ENCODE measurements around the gene ART5. TPM values are rescaled to one million over a fixed set of nuclear protein-coding genes. Genes with fewer than 3 reads are reported as not detected.

The ART5 gene, protein sequence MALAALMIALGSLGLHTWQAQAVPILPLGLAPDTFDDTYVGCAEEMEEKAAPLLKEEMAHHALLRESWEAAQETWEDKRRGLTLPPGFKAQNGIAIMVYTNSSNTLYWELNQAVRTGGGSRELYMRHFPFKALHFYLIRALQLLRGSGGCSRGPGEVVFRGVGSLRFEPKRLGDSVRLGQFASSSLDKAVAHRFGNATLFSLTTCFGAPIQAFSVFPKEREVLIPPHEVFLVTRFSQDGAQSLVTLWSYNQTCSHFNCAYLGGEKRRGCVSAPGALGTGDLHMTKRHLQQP
- total RNA-seq (2022; extraction: Qiagen RNA extraction; ENCODE audit: low read depth): 0.23 to 0.57 TPM (median 0.34 TPM) in 4 of 5 replicates, not detected in the other

GRCh38 chr11:3641701-3642070 lies at the start of gene ART5:
ART5 (minus strand) TSS chr11:3641992; CDS start chr11:3641862, 130 bp downstream.

GRCh38 chr11:3671334-3672254 lies 29.8 kb upstream of the ART5 start, which contains the start of gene CHRNA10:
CHRNA10 (minus strand) TSS chr11:3671384; CDS start chr11:3671312, 72 bp downstream.

DNA sequence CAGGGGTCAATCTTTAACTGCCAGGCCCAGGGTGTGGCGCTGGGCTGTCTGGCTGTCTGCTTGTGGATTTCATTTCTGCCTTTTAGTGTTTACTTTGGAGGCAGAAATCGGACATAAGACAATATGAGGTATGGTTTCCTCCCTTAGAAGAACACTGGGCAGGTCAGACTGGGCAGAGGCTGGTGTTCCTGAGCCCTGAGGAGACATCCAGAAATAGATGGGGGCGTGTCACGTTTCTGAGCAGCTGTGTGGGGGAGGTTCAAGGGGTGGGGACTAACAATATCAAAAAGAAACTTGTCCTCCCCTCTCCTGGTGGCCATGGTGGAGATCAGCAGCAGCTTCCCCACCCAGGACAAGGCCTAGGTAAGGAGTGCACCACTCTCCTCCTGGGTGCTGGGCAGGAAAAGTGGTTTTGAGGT lies 3.0 kb upstream of the ART5 start, which contains the start of gene ART1:
ART1 (plus strand) TSS at position 312 of the 419 bp plus-strand sequence. CDS start 14,086 bp downstream, outside the sequence.

Other genes with a start within 250 kb of the ART5 start
- gene ART1, start 3.1 kb upstream of the ART5 start, total RNA-seq (2022; extraction: Qiagen RNA extraction; ENCODE audit: low read depth): not detected in 5 replicates
- gene CHRNA10, start 29.4 kb upstream of the ART5 start, total RNA-seq (2022; extraction: Qiagen RNA extraction; ENCODE audit: low read depth): 0.53 to 2.4 TPM (median 0.94 TPM) in 5 replicates
- gene NUP98, start 155.6 kb upstream of the ART5 start, total RNA-seq (2022; extraction: Qiagen RNA extraction; ENCODE audit: low read depth): 63.1 to 75.4 TPM (median 72.6 TPM) in 5 replicates
- gene PGAP2, start 166.6 kb upstream of the ART5 start, total RNA-seq (2022; extraction: Qiagen RNA extraction; ENCODE audit: low read depth): 21.1 to 26.5 TPM (median 22.5 TPM) in 5 replicates
- 96.8 to 109 TPM (median 99.0 TPM) in 5 replicates for gene RHOG, start 199.0 kb upstream of the ART5 start, total RNA-seq (2022; extraction: Qiagen RNA extraction; ENCODE audit: low read depth)
- 24.6 to 28.2 TPM (median 26.3 TPM) in 5 replicates for gene STIM1, start 213.7 kb upstream of the ART5 start, total RNA-seq (2022; extraction: Qiagen RNA extraction; ENCODE audit: low read depth)

Measured in A549 treated with DMSO at 1 μM for 4 hours (cell line).